Bladder microvascular endothelial cell (primary cell): Measurements from ENCODE around the gene MCAM. TPM values are rescaled to one million over a fixed set of nuclear protein-coding genes. Genes with fewer than 3 reads are reported as not detected.

ENCODE experiments used
- total RNA-seq: library from RNA; depleted of rRNA; stranded (reverse); fragments of >200 nt; gene quantifications from 2 replicates; pipeline ENCODE4 v1.2.3, GENCODE V29; 2014

The MCAM gene
- total RNA-seq: 844 and 1,058 TPM in 2 replicates

DNA sequence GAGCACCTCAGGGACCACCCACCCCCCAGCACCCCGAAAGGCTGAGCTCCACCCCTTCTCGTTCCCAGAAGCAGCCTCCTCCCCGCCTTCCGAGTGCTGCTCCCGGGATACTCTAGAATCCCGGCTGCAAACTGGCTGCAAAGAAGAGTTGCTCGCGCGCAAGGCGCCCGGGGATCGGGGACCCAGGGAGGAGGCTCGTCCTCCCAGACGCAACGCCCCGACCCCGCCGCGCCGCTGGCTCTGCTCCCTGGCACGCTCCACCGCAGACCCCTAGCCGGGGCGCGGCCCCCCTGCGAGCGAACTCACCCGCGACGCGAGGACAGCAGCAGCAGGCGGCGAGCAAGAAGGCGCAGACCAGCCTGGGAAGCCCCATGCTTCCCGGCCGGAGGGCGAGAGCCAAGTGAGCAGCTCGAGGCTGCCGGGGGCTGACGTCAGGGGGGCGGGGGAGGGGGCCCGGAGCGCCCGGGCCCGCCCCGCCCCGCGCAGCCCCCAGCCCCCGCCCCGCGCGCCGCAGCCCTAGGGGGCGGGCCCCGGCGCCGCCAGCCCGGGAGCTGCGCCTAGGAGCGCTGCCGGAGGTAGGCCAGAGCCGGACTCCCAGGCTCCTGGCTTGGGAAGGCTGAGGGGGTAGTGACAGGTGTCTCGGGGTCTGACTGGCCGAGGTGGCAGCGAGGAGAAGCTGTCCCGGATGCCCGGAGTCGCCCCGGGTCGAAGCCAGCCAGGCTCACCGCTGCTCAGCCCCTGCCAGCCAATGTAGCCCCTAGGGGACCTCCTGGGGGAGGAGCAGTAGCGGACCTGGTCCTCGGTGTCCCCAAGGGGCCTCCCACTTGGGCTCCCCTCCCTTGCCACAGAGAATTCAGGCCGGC lies at the start of gene MCAM:
TSS of gene MCAM (minus strand) at position 402 of the 863 bp plus-strand sequence. CDS start at position 373, 29 bp downstream.

GRCh38 chr11:119346605-119347004 lies 29.7 kb upstream of the MCAM start, which contains the start of gene MFRP:
Gene MFRP, minus strand, starts transcription at chr11:119346705. Its CDS starts 192 bp downstream, at chr11:119346513.

DNA sequence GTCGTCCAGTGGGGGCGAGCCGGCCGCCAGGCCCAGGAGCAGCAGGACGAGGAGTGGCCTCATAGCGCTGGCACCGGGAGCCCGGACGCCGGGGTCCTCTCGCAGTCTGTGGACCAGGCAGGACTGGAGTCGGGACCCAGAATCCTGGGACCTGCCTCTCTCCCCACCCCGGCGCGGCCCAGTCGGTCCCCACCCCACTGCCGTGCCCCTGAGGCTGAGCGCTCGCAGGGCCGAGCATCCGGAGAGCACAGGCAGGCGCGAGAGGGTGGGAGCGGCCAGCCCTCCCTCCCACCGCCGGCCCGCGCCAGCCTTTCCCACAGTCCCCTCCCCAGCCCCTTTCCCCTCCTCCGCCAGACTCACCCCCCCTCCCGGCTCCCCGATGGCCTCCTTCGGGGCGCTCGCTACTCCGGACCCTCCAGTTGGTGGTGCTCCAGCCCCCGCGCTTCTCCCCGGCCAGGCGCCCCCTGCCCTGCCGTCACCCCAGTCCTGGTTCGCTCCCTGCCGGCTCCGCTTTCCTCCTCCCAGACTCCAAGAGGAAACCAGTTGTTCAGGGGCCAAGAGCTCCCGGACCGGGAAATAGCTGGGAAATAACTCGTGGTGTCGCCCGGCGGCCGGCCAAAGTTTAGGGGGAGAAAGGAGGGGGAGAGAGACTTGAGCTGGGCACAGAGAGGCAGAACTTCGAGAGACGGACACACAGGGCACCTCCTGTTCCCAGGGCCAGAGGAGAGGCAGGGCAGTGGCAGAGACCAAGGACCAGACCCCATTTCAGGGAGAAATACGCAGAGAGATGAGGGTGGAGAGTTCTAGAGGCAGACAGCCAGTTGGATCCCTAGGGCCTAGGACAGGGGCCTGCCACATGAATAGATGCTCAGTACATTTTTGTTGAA lies 23.6 kb upstream of the MCAM start, which contains the start of gene C1QTNF5:
TSS of gene C1QTNF5 (minus strand) at position 549 of the 887 bp plus-strand sequence. CDS start at position 63, 486 bp downstream.

DNA sequence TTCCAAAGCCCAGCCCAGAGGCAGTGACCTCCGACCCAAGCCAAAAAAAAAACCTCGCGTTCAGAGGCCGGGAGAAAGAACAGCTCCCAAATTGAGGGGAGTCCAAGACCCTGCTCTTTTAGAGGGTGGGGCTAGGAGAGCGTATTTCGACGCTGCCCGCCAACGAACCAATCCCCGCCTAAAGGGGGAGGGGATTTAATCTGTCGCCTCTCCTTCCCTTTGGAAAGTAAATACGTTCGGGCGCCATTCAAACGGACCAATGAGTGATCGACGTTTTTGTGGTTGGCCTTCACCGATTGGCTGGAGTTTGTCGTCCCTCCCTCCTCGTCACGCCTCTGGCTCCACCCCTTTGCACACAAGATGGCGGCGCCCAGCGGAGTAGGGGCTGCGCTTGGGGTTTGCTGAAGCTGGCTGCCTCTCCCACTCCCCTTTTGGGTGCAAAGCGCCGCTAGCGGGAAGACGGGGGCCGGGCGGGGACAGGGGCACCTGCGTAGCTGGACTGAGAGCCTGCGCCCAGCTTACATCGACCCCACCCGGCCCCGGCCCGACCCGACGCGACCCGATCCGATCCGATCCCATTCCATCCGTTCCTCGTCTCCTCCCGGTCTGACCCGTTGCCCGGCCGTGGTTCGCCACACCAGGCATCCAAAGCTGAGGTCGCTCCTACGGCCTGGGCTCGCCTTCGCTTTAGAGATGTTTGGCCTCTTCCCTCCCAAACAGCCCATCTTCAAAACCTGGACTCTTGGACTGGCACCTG lies 17.4 kb upstream of the MCAM start, which contains the start of gene RNF26:
TSS of gene RNF26 (plus strand) at position 354 of the 757 bp plus-strand sequence. CDS start 596 bp downstream, outside the sequence.

Other genes starting within 250 kb of the MCAM start
- 19.8 and 35.4 TPM in 2 replicates for gene VPS11, start 249.3 kb downstream of the MCAM start, total RNA-seq
- gene HMBS, start 232.2 kb downstream of the MCAM start, total RNA-seq: 2.5 and 2.6 TPM in 2 replicates
- 9.4 and 26.6 TPM in 2 replicates for gene DPAGT1, start 215.3 kb downstream of the MCAM start, total RNA-seq
- gene C2CD2L, start 209.8 kb downstream of the MCAM start, total RNA-seq: 2.1 and 4.5 TPM in 2 replicates
- 11.8 and 23.6 TPM in 2 replicates for gene HINFP, start 195.6 kb downstream of the MCAM start, total RNA-seq
- gene ABCG4, start 168.1 kb downstream of the MCAM start, total RNA-seq: under 0.01 TPM in 1 of 2 replicates, not detected in the other
- gene NLRX1, start 148.4 kb downstream of the MCAM start, total RNA-seq: 11.7 and 19.3 TPM in 2 replicates
- gene NHERF4, start 131.7 kb downstream of the MCAM start, total RNA-seq: not detected in 2 replicates
- 8.3 and 18.8 TPM in 2 replicates for gene CBL, start 110.8 kb downstream of the MCAM start, total RNA-seq
- gene RNF26, start 17.4 kb upstream of the MCAM start, total RNA-seq: 3.2 and 8.2 TPM in 2 replicates
- gene C1QTNF5, start 23.8 kb upstream of the MCAM start, total RNA-seq: 62.3 and 67.1 TPM in 2 replicates
- gene MFRP, start 29.6 kb upstream of the MCAM start, total RNA-seq: under 0.01 TPM in 1 of 2 replicates, not detected in the other
- gene USP2, start 64.6 kb upstream of the MCAM start, total RNA-seq: 0.06 TPM in 1 of 2 replicates, not detected in the other
- gene THY1, start 106.0 kb upstream of the MCAM start, total RNA-seq: 0.44 and 2.1 TPM in 2 replicates